Islet of Langerhans (tissue), 1 donor: Measurements from ENCODE around the gene SERINC5.
"Not testable (repeated sequence)": the region's sequence is repeated elsewhere in the genome, so short reads cannot be mapped to it uniquely, and the experiment has no call there.

Experiments used
- FAIRE-seq: peaks from one replicate; lab custom pipeline; 2011; peaks lifted over from hg19 to GRCh38; lab: Jason Lieb, UNC

The SERINC5 gene

GRCh38 chr5:80255811-80256712 lies at the start of gene SERINC5:
Gene SERINC5, minus strand, starts transcription at chr5:80256048. Its CDS starts 126 bp downstream, at chr5:80255922.
- FAIRE-seq = no peak

DNA sequence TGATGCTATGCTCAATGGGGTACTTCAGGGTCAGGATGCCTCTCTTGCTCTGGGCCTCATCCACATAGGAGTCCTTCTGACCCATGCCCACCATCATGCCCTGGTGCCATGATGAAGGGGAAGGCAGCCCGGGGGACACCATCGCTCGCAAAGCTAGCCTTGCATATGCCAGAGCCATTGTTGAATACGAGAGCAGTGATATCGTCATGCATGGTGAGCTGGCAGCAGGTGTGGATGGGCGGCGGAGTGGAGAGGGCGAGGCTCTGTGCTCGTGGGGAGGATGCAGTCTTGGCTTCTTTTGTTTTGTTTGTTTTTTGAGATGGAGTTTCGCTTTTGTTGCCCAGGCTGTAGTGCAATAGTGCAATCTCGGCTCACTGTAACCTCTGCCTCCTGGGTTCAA lies 46.8 kb upstream of the SERINC5 start:
- FAIRE-seq = no peak

- not testable (repeated sequence) for FAIRE-seq
Measured at GRCh38 chr5:80301342-80301741, 45.5 kb upstream of the SERINC5 start.

DNA sequence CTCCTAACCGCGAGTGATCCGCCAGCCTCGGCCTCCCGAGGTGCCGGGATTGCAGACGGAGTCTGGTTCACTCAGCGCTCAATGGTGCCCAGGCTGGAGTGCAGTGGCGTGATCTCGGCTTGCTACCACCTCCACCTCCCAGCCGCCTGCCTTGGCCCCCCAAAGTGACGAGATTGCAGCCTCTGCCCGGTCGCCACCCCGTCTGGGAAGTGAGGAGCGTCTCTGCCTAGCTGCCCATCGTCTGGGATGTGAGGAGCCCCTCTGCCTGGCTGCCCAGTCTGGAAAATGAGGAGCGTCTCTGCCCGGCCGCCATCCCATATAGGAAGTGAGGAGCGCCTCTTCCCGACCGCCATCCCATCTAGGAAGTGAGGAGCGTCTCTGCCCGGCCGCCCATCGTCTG lies 44.9 kb upstream of the SERINC5 start:
- FAIRE-seq = not testable (repeated sequence)

GRCh38 chr5:80300125-80300524 lies 44.3 kb upstream of the SERINC5 start:
- FAIRE-seq = no peak

GRCh38 chr5:80299601-80300000 lies 43.8 kb upstream of the SERINC5 start:
- no peak for FAIRE-seq

DNA sequence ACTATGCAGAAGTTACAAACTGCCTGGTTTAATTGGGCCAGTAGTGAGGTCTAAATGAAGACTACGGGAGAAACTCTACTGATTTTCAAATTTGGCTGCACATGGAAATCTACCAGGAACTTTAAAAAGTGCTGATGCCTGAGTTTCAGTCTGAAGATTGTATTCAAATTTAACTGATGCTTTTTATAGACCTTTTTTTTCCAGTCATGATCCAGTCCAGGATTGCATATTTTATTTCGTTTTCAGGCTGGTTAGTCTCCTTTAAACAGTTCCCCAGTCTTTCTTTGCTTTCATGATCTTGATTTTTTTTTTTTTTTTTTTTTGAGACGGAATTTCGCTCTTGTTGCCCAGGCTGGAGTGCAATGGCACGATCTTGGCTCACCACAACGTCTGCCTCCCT lies 40.3 kb upstream of the SERINC5 start:
- no peak for FAIRE-seq

GRCh38 chr5:80291761-80292160 lies 35.9 kb upstream of the SERINC5 start:
- no peak for FAIRE-seq

DNA sequence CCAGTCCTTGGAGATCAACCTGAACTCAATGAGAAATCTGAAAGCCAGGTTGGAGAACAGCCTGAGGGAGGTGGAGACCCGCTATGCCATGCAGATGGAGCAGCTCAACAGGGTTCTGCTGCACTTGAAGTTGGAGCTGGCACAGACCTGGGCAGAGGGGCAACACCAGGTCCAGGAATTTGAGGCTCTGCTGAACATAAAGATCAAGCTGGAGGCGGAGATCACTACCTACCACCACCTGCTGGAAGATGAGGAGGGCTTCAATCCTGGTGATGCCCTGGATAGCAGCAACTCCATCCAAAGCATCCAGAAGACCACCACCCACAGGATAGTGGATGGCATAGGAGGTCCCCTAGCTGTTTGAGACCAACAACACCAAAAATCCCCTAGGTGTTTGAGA lies 33.5 kb upstream of the SERINC5 start:
- no peak for FAIRE-seq

GRCh38 chr5:80288177-80288576 lies 32.3 kb upstream of the SERINC5 start:
- no peak for FAIRE-seq

GRCh38 chr5:80284720-80285119 lies 28.9 kb upstream of the SERINC5 start:
- no peak for FAIRE-seq

DNA sequence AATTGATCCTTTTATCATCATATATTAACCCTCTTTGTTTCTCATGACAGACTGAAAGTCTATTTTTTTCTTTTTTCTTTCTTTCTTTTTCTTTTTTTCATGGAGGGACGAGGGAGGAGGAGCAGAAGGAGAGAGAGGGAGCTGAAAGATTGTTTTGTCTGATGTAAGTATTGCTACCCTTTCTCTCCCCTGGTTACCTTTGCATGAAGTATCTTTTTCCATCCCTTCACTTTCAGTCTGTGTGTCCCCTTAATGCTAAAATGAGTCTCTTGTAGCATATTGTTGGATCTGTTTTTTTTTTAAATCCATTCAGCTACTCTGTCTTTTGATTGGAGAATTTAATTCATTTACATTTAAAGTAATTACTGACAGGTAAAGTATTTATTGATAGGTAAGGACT lies 27.5 kb upstream of the SERINC5 start:
- no peak for FAIRE-seq

DNA sequence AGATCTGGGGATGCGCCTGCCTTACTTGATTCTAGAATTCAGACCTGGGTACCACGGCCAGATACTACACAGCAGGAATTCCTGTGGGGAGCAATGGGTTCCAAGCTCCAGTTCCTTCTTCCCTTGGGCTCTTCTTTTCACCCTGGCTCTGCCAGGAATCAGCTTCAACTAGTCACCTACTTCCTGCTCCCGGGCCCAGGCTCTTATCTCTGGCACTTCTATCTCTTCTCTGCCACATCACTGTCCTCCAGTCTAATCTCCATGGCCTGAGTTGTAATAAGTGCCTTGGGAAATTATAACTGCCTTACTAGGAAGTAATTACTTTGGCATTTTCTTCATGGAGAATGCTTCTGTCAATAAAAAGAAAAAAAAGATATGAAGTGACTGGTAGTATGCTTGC lies 26.2 kb upstream of the SERINC5 start:
- FAIRE-seq = no peak

GRCh38 chr5:80277191-80277590 lies 21.3 kb upstream of the SERINC5 start:
- FAIRE-seq = no peak

DNA sequence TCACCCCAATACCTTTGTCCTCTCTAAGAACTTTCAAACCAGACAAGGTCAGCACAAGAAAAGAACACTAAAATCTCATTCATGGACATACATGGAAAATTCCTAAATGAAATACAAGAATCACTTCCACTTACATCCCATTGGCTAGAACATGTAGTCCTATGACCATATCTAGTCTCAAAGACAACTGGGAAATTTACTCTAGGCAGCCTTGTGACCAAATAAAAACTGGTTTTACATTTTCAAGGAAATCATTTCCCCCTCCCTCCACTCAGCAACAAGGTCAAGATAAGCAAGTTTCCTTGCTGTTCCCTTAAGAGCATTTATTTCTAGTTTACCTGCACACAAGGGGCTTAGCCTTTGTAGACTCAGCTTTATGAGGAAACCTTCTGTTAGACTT lies 20.3 kb upstream of the SERINC5 start:
- no peak for FAIRE-seq

DNA sequence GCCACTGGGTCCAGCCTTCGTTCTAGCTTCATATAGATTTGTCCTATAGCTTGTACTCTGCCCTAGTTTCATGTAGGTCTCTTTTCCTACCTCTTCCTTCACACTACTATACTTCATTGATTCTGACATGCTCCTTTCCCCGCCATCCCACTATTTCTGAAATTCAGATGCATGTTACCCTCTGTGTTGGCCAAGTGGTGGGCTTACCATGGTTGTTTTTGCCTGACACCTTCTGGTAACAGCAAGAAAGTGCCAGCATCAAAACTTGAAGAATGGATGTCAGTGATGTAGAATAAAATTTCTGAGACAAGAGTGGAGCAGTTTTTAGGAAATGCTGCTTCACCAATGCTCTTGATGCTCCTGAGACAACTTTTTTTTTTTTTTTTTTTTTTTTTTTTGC lies 19.5 kb upstream of the SERINC5 start:
- no peak for FAIRE-seq

- not testable (repeated sequence) for FAIRE-seq
Measured at GRCh38 chr5:80270543-80270942, 14.7 kb upstream of the SERINC5 start.

- FAIRE-seq = no peak
Measured at GRCh38 chr5:80269991-80270438, 14.2 kb upstream of the SERINC5 start.

DNA sequence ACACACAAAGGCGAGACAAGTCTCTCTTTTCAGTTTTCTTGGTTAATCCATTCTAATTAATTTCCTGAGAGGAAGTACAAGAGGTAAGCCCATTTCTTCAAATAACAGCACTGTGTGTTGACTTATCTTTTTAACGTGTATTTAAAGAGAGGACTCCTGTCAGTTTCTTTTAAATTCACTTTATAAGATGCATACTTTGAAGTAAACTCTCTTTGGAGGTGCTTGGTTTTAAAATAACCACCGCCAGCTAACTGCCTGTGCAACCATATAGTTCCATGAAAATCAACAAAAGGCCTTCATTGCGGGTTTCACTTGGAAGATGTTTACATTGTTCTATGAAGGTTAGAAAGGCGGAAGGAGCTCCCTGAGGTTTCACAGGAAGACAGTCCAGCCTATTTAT lies 13.1 kb upstream of the SERINC5 start:
- no peak for FAIRE-seq

GRCh38 chr5:80266566-80266965 lies 10.7 kb upstream of the SERINC5 start:
- FAIRE-seq = no peak

- FAIRE-seq = no peak
Measured at GRCh38 chr5:80260461-80260860, 4.6 kb upstream of the SERINC5 start.

GRCh38 chr5:80259511-80260203 lies 3.8 kb upstream of the SERINC5 start:
- FAIRE-seq = no peak

- FAIRE-seq = no peak
Measured at GRCh38 chr5:80255431-80255810, 427 bp downstream of the SERINC5 start.
